T1000 (cell line): ENCODE data around the gene SH2D3A.
"Not testable (repeated sequence)": the region's sequence is repeated elsewhere in the genome, so short reads cannot be mapped to it uniquely, and the experiment has no call there.

Experiments used
- DNase-seq: peaks from one replicate; lab custom pipeline; 2025; ENCODE audit warnings: mixed read lengths; lab: John Stamatoyannopoulos, UW

Gene SH2D3A

DNA sequence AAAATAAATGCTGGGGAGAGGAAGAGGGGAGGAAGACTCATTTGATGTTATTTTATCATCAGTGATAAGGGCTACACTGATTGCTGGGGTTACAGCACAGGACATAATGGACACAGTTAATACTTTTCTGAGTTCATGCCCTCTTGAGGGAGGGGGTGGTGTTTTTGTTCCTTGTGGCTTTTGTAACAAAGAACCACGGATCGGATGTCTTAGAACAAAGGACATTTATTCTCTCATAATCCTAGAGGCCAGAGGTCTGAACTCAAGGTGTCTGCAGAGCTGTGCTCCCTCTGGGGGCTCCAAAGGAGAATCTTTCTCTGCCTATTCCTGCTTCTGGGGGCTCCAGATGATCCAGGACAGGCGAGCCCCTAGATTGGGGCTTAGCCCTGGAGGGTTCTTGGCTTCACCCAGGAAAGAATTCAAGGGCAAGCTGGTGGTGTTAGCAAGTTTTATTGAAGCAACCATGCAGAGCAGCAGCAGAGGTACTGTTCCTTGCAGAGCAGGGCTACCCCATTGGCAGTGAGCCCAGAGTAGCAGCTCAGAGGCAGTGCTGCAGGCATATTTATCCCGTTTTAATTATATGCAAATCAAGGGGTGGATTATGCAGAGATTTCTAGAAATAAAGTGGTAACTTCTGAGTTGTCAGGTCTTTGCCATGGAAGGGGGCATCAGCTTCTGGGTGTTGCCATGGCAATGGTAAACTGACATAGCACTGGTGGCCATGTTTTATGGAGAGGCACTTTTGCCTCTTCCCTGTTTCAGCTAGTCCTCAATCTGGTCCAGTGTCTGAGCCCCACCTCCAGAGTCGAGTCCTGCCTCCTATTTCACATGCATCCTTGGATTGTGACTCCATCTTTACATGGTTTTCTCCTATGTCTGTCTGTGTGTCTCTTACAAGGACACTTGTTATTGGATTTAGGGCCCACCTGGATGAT is 23.2 kb upstream of the SH2D3A start:
- DNase-seq, result no peak

DNA sequence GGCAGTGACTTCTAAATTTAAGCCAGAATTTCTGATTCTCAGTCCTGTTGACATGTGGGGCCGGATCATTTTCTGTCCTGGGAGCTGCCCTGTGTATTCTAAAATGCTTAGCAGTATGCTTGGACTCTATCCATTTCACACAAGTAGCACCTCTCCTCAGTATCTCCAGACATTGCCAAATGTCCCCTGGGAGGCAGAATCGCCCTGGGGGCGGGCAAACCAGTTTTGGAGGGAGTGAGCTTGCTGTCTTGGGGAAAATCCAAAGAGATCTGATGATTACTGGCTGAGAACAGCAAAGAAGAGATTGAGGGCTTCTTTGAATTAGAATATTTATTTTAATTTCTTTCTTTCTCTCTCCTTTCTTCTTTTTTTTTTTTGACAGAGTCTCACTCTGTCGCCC is 21.7 kb upstream of the SH2D3A start:
- no peak for DNase-seq

DNA sequence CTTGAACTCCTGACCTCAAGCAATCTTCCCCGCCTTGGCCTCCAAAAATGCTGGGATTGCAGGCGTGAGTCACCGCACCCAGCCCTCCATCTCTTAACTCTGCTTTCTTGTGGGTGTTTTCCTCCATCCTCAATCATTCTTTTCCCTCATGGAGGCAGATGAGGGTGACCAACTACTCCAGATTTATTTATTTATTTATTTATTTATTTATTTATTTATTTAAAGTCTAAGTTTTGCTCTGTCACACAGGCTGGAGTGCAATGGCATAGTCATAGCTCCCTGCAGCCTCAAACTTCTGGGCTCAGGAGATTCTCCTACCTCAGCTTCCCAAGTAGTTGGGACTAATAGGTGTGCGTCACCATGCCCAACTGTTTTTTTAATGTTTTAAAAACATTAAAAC is 20.2 kb upstream of the SH2D3A start:
- no peak for DNase-seq

DNA sequence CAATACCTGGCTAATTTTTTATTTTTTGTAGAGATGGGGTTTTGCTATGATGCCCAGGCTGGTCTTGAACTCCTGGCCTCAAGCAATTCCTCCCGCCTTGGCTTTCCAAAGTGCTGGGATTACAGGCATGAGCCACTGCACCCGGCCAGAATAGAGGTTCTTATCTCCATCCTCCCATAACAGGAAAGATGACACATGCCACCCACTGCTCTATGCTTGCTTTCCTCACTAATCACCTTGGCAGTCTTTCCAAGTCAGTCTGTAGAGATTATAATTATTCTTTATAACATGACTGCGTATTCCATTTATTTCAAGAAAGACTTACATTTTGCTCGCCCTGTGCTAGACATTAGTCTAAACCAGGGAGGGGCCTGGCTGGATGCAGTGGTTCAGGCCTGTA is 12.0 kb upstream of the SH2D3A start:
- DNase-seq, result no peak

DNA sequence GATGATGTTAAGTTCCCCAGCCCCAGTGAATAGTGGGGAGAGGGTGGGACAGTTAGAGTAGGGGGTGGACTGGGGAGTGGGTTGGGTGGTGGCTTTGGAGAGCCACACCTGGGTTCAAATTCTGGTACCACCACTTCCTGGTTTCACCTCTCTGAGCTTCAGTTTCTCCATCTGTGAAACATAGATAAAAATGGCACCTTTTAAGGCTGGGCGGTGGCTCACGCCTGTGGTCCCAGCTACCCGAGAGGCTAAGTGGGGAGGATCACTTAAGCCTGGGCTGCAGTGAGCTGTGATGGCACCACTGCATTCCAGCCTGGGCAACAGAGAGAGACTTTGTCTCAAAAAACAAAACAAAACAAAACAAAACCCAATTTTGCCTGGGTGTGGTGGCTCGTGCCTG is 11.2 kb upstream of the SH2D3A start:
- no peak for DNase-seq

DNA sequence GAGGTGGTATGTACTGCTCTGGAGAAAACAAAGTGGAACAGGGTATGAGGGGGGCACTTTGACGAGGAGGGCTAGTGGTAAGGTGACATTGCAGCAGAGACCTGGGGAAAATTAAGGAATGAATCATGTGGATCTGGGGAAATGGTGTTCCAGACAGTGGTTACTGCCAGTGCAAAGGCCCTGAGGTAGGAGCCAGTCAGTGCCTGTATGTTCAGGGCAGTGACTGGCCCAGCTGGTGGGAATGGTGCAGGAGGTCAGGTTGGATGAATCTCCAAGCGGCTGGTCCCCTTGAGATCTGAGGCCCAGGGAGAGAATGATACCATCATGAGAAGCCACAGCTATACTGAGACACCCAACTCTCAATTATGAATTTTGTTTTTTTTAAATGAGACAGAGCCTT is 10.2 kb upstream of the SH2D3A start:
- DNase-seq, result no peak

DNA sequence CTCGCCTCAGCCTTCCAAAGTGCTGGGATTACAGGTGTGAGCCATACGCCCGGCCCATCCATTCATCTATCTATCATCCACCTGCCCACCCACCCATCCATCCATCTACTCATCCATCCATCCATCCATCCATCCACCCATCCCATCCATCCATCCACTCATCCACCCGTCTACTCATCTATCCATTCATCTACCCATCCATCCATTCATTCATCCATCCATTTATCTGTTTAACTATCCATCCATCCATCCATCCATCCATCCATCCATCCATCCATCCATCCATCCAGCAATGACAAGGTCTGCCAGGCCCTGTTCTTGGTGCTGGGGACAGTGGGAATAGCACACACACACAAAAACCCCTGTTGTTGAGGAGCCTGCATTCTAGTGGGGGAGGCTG is 9.8 kb upstream of the SH2D3A start:
- DNase-seq, result no peak

DNA sequence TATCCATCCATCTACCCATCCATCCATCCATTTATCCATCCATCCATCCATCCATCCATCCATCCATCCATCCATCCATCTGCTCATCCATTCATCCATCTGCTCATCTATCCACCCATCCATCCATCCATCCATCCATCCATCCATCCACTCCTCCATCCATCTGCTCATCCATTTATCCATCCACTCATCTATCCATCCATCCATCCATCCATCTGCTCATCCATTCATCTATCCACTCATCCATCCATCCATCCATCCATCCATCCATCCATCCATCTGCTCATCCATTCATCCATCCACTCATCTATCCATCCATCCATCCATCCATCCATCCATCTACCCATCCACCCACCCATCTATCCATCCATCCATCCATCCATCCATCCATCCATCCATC is 8.8 kb upstream of the SH2D3A start:
- not testable (repeated sequence) for DNase-seq

DNA sequence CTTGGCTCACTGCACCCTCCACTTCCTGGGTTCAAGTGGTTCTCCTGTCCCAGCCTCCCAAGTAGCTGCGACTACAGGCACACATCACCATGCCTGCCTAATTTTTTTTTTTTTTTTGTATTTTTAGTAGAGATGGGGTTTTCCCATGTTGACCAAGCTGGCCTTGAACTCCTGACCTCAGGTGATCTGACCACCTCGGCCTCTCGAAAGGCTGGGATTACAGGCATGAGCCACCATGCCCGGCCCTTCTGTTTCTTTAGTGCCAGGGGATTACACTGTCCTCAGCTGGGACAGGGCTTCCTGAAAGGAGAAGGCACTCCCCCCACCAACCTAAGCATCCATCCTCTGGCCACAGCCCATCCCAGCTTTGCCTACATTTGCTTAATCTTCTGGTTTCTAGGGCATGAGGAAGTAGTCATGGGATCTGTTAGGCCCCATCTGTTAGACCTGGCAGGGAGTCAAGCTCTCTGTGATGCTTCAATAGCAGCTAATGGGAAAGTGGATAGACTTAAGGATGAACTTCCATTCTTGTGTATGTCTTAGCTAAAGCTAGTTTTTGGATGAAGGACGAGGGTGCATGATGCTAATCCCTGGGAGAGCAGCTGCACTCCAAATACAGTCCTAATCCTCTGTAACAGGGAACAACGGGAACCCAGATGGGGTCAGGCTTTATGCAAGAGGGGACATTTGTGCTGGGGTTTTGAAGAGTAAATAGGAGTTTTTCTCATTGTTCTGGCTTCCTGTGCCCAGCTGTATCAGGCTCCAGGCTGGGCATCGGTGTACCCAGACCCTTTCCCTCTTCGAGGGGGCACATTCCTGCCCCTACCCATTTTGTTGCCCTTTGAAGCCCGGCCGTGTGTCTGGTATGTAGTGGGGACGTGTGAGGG is 7.8 kb upstream of the SH2D3A start:
- DNase-seq, result no peak

DNA sequence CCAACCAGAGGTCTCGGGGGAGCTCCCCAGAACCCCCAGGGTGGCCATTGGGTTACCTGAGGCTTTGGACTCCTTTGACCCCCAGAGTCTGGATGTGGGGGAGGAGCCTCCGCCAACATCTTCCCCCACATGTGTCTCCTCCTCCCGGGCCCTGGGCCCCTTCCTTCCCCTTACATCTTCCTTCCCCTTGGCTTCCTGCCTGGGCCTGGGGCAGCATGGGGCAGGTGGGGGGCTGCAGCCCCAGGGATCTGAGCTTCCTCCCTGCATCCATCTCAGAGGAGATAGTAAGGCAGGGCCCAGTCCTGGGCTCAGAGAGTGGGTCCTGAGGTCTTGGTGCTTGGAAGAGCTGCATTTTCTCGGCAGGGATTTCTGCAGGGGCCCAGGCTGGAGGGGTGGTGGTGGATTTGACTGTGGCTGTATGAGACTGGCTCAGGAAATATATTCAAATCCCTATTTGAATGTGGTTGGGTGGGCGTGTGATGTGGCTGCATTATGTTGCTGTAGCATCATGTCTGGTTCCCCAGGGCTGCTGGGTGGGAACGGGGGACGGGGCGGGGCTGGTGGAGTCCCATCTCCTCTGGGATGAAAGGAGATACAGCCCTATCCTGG is 6.2 kb upstream of the SH2D3A start:
- no peak for DNase-seq

DNA sequence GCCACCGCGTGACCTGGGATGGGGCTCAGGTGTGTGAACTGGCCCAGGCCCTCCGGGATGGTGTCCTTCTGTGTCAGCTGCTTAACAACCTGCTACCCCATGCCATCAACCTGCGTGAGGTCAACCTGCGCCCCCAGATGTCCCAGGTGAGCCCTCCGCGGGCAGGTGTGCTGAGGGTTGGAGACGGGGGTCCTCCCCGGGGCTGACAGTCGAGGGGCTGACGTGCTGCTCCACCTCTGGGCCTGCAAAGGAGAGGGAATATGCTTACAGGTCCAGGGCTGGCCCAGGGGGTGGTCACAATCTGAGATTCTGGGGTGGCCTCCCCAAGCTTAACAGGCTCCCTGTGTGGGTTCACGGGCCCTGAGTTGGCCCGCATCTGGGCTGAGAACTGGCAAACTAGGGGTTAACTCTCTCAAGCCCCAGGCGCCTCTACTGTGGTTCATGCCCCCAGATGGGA is 5.7 kb upstream of the SH2D3A start:
- no peak for DNase-seq

DNA sequence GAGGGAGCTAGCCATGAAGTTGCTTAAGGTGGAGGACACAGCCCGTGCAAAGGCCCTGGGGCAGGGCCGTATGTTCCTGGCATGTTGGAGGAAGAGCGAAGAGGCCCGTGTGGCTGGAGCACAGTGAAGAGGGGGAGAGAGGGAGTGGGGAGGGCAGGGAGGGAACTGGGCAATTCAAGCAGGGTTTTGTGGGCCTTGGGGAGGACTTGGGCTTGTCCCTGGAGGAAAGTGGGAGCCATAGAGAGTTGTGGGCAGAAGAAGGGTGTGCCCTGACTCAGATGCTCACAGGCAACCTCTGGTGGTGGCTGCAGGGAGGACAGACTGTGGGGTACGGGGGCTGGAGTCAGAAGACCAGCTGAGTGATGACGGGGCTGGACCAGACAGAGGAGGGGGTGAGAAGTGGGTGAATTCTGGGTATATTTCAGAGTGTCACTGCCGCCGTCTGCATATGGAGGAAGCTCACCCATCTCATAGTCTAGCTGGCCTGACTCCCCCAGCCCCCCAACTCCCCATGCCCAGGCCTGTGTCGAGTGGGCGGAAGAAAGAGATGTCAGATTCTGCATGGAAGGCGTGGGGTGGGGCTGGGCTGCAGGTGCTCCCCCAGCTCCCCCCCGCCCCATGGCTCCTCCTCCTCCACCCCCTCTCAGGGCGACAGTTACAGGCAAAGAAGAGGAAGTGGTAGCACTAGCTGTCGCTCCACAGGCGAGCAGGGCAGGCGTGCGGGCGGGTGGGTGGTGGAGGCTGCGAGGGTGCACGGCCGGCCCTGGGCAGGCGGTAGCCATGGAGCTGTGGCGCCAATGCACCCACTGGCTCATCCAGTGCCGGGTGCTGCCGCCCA is 5.0 kb upstream of the SH2D3A start, which contains the start of gene VAV1:
Gene VAV1 (plus strand): TSS at position 681 of the 838 bp plus-strand sequence. CDS start 100 bp downstream, at position 781.
- no peak for DNase-seq

DNA sequence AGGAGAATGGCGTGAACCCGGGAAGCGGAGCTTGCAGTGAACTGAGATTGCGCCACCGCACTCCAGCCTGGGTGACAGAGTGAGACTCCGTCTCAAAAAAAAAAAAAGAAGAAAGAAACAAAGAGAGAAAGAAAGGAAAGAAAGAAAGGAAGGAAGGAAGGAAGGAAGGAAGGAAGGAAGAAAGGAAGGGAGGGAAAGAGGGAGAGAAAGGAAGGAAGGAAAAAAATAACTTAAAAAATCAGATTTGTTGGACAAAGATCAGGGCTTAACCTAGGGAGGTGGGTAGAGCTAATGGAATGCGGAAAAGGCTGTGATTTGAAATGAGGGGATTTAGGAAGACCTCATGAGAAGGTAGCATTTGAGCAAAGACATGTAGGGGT is 4.4 kb upstream of the SH2D3A start:
- not testable (repeated sequence) for DNase-seq

DNA sequence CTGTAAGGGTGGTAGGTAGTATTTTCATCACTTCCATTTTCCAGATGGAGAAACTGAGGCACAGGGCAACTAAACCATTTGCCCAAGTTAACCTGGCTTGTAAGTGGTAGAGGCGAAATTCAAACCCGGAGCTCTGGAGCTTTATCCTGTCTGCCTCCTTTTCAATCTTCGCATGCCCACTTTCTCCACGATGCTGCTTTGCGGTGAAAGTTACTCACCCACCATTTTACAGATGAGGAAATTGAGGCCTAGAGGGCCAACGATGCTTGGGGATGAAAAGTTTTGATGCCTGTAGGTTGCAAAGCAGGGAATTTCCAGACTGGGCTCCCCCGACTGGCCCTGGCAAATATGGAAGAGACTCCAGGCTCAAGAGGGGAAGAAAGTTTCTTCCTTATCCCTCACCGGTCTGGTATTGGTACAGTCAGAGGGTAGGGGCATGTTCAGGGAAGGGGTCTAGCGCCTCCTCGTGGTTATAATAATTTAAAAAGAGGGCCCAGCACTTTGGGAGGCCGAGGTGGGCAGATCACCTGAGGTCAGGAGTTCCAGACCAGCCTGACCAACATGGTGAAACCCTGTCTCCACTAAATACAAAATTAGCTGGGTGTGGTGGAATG is 1.9 kb upstream of the SH2D3A start:
- no peak for DNase-seq

DNA sequence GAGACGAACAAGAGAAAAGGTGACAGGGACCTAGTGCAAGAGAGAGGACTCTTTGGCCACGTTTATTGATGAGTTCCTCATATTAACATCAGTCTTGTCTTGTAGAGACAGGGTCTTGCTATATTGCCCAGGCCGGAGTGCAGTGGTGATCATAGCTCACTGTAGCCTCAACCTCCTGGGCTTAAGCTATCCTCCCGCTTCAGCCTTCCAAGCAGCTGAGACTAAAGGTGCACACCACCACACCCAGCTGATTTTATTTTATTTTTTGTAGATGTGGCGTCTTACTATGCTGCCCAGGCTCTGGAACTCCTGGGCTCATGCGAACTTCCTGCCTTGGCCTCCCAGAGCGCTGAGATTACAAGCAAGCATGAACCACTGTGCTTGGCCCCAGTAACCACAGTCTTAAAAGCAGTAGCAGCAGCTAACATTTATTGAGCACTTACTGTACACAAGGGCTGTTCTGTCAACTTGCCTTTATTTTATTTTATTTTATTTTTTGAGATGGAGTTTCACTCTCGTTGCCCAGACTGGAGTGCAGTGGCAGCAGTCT is 1.1 kb upstream of the SH2D3A start:
- DNase-seq, result no peak

DNA sequence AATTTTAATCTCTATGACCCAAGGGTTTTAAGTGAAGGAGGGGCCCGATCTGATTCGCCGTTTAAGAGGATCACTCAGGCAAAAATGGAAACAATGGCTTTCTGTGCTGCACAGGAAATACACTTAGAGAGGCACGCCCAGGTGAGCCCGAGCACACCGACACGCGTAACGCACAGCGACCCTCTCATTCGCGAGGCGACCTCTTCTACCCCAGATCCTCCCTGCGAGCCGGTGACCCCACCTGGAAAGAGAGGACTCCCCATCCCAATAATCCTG is 216 bp downstream of the SH2D3A start:
- no peak for DNase-seq

DNA sequence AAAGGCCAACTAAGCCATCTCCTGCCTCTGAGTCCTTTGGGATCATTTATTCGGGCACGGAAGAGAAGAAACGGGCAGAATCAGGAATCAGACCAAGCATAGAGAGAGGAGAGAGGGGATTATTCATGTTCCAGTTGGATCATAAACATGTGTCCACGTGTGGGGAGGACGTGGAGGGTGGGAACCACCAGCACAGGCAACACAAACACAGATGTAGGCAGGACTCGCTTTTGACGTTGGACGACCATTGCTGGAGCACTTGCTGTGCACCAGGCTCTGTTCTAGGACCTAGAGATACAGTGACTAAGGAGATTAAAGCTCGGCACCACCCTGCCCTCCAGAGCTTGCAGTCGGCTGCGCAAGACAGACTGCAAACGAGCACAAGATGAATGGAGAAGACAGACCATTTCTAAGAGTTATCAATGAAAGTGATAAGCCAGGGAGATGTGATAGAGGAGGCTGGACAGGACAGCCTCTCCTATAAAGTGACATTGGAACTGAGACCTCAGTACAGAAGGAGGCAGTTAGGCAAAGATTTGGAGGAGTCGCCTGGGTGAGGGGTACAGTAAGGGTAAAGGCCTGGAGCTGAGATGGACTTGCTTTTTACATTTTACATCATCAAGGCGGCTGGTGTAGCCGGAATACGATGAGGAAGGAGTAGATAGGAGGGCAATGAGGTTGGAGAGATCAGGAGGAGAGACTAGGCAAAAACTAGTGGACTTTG is 716 bp downstream of the SH2D3A start:
- no peak for DNase-seq

DNA sequence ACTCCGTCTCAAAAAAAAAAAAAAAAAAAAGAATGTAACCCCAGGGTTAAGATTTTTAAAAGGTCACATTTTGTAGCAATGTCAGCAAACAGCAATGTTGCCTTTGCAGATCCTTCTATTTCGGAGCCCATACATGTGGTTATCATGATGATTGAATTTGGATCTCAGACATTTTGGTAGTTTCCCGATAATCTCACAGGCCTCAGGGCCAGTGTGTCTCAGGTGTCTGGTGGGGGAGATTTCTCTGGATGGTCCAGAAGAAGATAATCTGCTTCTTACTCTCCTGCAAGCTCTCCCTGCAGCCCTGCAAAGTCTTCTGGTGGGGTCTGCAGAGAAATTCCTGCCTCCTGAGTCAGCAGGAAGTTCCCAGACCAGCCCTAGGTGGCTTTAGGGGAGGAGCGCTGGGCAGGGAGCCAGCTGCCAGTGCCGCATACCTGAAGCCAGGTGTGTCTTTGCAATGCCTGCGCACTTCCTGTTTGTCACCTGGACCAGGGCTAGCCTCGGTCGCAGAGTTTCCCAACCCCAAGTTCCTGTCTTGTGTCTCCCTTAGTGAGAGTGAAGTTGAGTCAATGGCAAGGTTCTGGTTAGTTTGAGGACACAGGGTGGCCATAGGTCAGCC is 1.4 kb downstream of the SH2D3A start:
- no peak for DNase-seq

DNA sequence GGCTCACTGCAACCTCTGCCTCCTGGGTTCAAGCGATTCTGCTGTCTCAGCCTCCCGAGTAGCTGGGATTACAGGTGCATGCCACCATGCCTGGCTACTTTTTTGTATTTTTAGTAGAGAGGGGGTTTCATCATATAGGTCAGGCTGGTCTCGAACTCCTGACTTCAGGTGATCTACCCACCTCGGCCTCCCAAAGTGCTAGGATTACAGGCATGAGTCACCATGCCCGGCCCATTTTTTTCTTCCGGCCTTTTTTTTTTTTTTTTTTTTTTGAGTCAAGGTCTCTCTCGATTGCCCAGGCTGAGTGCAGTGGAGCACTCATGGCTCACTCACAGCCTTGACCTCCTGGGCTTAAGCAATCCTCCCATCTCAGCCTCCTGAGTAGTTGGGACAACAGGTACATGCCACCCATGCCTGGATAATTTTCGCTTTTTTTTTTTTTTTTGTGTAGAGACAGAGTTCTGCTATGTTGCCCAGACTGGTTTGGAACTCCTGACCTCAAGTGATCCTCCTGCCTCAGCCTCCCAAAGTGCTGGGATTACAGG is 4.9 kb downstream of the SH2D3A start:
- not testable (repeated sequence) for DNase-seq
